ENCODE measurements around the gene FAM13A.
"Not testable (repeated sequence)": the region's sequence is repeated elsewhere in the genome, so short reads cannot be mapped to it uniquely, and the experiment has no call there.

Gene FAM13A

DNA sequence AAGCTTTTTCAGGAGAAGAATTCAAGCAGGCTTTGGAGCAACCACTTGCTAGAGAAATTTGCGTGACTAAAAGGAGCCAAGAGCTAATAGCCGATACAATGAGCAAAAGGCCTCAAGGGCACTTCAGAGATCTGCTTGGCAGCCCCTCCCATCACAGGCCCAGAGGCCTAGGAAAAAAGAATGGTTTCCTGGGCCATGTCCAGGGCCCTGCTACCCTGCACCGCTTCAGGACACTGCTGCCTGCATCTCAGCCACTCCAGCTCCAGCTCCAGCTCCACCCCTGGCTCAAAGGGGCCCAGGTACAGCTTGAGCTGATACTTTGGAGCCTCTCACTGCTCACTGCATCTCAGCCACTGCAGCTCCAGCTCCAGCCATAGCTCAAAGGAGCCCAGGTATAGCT, 98.9 kb downstream of the FAM13A start:
- DNase-seq (ENCODE audit: low read depth): no peak

DNA sequence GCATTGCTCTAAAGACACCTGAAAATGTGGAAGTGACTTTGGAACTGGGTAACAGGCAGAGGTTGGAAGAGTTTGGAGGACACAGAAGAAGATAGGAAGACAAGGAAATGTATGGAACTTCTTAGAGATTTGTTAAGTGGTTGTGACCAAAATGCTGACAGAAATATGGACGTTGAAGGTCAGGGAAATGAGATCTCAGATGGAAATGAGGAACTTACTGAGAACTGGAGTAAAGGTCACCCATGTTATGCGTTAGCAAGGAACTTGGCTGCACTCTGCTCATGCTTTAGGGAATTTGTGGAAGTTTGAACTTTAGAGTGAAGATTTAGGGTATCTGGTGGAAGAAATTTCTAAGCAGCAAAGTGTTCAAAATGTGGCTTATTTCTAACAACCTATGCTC, 99.4 kb downstream of the FAM13A start:
- no peak for DNase-seq (ENCODE audit: low read depth)

DNA sequence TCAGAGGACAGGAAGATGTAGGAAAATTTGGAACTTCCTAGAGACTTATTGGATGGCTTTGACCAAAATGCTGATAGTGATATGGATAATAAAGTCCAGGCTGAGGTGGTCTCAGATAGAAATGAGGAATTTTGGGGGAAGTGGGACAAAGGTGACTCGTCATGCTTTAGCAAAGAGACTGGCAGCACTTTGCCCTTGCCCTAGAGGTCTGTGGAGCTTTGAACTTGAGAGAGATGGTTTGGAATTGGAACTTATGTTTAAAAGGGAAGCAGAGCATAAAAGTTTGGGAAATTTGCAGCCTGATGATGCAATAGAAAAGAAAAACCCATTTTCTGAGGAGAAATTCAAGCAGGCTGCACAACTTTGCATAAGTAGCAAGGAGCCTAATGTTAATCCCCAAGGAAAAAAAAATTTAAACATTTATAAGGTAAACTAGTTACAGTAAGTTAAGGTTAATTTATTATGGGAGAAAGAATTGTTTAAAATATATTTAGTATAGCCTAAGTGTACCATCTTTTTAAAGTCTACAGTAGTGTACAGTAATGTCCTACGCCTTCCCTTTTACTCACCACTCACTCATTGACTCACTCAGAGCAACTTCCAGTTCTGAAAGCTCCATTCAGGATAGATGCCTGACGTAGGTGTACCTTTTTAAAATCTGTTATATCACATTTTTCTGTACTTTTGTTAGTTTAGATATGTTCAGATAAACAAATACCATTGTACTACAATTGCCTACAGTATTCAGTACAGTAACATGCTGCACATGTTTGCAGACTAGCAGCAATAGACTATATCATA, 101.2 kb downstream of the FAM13A start:
- DNase-seq (ENCODE audit: low read depth): no peak

DNA sequence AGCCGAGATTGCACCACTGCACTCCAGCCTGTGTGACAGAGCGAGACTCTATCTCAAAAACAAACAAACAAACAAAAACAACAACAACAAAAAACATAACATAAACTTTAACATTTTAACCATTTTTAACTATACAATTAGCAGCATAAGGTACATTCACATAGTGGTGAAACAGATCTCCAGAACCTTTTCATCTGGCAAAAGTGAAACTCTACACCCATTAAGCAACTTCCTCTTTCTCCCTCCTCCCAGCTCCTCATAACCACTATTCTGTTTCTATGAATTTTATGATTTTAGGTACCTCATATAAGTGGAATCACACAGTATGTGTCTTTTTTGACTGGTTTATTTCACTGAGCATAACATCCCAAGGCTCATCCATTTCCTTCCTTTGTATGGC, 103.6 kb downstream of the FAM13A start:
- no peak for DNase-seq (ENCODE audit: low read depth)

DNA sequence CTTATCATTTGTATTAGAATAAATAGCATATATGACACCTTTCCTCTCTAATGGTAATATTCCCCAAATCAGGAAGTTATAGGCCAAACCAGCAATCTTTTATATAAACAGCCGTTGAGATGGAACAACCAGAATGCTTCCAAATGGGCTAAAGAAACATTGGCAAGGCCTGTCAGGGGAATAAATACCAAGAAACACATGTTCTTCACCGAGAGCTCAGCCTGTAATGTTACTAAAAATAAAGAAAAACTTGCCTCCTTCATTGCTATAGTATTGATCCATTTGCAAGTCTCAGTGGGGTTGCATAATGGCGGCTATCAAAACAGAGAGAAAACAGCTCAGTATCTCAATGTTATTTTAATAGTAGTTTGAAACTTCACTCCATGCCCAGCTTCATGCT, 104.9 kb downstream of the FAM13A start:
- no peak for DNase-seq (ENCODE audit: low read depth)

DNA sequence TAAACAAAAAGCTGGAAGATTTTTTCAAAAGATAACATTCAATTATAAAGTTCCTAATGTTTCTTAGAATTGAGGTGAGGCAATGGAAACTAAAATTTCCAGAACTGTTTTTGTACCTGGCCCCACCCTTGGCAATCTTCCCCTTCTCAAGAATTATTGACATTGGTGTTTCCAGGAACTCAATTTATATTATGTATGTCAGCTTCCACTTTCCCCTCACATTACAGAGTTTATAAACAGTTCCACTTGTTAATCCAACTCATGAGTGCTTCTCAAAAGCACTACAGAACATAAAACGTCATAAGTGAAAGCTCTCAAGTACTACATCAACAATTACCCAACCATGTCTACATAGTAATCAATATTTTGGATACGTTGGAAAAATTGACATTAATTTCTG, 107.4 kb downstream of the FAM13A start:
- no peak for DNase-seq (ENCODE audit: low read depth)

DNA sequence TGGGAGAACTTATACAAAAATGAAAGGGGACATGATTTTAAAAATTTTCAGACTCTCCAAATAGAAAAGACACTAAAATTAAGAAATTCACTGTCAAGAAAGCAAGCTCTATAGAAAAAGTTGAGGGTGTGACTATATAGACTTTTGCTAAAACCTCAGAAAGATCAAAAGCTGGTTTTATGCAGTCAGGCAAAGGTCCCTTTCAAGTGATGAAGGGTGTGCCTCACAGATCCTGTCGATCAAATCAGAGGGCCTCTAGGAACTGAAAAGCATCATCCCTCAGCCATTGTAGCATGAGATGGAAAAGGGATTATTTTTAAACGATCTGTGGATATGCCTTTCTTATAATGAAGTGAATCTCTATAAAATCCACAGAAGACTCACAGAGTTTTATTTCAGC, 116.5 kb downstream of the FAM13A start:
- no peak for DNase-seq (ENCODE audit: low read depth)

DNA sequence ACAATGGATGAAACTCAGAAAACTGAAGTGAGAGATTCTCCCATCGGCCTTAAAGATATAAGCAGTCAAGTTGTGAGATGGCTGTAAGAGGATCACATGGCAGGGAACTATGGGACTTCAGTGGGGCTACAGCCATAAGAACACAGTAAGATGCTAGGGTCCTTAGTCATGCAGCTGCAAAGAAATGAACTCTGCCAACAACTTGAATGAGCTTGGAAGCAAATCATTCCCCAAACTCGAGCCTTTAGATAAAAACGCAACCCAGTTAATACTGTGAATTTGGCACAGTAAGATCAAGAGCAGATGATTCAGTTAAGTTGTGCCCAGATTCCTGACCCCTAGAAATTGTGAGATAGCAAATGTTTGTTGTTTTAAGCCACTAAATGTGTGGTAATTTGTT, 117.3 kb downstream of the FAM13A start:
- no peak for DNase-seq (ENCODE audit: low read depth)

DNA sequence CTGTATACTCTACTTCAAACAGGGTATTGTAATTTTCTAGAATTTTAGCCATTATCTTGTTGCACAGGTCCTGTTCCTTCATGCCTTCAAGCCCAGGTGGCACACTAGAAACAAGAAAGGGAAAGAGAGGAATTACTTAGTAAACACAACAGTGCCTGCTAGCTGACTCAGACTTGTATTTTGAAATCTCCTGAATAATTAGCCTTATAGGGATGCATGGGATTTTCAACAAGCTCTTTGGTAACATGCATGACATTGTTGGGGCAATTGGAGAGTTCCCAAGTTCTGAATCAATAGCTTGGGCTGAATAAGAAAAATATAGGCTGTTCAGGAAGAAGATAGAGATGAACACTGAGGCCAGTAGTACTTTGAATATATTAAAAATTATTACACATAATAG, 118.8 kb downstream of the FAM13A start:
- no peak for DNase-seq (ENCODE audit: low read depth)

DNA sequence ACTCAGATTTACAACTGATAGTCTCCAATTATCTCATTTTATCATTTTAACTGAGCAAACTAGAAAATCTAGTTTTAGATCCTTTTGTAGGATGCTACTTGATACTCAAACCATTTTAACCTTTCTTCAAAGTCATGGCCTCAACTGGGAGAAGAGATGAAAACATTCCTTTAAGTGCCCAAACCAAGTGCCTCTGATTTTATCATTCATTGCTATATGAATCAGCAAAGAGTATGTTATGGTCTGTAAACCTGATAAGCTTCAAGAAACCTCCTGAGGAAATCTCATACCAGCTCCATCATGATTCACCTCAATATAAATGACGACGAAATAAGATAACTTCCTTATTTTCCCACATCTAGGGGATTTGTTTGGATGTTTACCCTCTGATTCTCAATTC, 119.9 kb downstream of the FAM13A start:
- DNase-seq (ENCODE audit: low read depth): no peak

DNA sequence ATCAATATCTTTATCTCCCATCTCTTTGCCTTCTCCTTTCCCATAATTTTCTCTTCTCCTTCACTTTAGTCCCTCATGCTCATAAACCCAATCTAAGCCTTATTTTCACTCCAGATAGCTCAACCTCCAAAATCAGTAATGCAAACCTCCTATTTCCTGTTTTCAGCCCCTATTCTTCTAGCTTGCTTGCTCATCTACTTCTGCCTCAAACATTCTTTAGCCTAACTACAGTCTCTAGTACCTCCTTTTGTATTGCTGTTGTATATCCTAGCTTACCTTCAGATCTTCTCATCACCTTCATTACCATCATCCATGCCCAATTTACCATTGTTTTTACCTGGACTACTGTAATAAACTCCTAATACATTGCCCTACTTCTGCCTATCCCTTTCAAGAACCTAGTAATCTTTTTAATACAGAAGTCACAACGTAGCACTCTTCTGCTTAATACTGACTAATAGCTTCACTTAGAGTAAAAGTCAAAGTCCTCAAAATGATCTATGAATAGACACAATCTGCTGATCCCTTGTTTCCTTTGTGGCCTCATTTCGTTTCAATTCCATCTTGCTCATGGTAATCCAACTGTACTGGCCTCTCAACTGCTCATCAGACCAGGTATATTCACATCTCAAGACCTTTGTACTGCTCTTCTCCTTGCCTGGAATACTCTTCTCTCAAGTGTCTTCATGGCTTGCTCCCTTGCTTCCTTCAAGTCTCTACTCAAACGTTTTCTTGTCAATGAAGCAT, 123.4 kb downstream of the FAM13A start:
- DNase-seq (ENCODE audit: low read depth): no peak

DNA sequence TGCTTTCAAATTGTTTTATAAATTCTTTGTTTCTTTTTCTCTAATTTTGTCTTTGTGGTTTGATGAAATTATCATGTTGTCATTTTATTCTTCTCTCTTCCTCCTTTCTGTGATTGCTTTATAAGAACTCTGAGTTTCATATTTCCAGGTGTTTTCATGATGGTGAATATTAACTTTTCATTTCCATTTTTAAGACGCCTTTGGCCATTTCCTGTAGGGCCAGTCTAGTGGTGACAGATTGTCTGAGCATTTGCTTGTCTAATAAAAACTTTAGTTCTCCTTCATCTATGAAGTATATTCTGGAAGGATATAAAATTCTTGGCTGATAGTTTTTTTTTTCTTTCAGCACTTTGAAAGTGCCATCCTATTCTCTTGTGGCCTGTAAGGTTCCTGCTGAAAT, 128.1 kb downstream of the FAM13A start:
- DNase-seq (ENCODE audit: low read depth): no peak

DNA sequence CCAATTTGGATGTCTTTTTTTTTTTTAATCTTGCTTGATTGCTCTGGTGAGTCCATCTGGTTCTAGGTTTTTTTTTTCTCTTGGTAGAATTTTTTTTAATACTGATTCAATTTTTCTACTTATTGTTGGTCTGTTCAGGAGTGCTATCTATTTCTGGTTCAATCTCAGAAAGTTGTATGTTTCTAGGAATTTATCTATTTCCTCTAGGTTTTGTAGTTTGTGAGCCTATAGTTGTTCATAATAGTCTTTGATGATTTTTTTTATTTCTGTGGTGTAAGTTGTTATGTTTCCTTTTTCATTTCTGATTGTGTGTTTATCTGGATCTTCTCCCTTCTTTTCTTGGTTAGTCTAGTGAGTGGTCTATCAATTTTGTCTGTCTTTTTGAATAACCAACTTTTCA, 129.6 kb downstream of the FAM13A start:
- no peak for DNase-seq (ENCODE audit: low read depth)

DNA sequence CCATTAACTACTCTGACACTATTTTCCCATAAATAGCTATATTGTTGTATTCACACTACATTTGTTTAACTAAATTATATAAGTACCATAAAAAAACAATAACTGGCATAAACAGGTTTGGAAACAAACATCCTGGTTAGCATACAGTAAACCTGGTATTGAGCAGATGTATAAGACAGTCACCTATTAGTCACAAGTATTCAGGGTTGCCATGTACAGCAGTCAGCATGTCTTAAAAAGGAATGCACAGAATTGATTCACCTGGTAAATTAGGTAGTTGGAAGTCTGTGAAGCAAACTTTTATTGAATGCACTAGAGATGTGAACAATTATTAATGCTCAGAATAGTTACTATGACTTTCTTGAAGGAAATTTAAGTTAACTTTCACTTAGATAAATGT, 137.9 kb downstream of the FAM13A start:
- DNase-seq (ENCODE audit: low read depth): no peak

DNA sequence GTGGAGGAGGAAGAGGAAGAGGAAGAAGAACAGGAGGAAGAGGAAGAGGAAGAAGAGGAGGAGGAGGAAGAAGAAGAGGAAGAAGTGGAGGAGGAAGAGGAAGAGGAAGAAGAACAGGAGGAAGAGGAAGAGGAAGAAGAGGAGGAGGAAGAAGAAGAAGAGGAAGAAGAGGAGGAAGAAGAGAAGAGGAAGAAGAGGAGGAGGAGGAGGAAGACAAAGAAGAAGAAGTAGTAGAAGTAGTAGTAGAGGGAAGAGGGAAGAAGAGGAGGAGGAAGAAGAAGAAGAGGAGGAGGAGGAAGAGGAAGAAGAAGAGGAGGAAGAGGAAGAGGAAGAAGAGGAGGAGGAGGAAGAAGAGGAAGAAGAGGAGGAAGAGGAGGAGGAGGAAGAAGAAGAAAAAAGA, 143.8 kb downstream of the FAM13A start:
- not testable (repeated sequence) for DNase-seq (ENCODE audit: low read depth)

DNA sequence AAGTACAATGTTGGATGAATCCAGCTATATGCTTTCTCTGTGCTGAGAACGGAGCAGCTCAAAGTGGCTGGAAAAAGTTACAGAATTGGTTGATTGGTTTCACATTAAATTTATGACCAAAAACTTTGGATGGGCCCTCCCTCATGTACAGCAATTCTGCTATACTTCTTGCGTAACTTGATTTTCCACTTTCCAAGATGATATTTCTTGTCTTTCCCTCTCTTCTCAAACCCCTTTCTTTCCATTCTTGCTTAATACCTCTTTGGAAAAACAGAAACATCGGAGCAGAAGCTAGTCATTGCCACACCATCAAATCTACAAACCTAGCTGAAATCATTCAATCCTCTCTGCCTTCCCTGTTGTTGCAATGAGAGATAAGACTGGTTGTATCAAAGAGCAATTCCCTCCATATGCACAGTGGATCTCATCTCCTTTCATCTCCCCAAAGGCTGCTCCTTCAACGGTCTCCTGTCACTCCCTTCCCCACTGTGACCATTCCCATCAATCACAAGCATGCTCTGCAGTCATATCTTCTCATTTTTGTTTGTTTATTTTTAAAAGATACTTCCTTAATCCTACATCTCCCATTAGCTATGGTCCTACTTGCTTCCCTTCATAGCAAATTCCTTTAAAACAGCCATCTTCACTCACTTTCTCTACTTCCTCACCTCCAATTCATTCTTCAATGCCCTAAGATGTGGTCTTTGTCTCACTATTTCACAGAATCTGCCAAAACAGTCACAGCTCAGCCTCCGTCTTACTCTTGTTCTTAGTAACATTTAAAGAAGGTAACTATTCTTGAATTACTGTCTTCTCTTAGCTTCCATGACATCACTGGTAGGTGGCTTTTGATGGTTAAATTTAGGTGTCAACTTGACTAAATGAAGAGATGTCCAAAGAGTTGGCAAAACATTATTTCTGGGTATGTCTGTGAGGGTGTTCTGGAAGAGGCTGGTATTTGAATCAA, 145.5 kb downstream of the FAM13A start:
- no peak for DNase-seq (ENCODE audit: low read depth)

DNA sequence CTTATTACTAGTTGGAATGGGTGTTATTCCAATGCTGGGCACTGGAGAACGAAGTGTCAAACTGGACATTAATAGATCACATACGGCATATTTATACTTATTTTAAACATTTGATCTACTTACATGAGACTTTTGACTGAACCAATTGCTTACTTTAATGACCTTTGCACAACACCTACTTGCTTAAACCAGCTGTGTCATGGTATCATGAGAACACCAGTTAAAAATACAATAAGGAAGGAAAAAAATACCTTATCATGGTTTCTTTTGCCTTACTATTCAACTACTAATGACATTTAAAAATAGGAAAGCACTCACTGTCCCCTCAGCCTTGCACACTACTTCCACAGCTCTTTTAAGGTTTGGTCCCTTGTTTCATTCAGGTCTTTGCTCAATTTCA, 146.9 kb downstream of the FAM13A start:
- no peak for DNase-seq (ENCODE audit: low read depth)

DNA sequence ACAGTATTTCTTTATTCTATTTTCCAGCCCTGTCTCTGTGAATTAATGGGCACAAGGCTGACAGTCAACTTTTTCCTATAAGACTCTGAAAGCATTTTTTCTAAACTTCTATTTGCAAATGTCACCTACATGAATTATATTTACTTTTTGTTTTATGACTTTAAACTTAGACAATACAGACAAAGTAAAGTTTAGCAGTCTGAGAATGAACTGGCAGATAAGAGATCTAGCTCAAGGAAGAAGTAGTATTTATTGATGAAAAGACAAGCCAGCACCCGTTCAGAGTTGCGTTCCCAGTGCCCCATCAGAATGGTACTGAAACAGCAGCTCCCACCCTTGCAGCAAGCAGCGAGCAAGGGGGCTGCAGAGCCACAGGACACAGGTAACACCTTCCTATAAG, 148.5 kb downstream of the FAM13A start:
- DNase-seq (ENCODE audit: low read depth): no peak

DNA sequence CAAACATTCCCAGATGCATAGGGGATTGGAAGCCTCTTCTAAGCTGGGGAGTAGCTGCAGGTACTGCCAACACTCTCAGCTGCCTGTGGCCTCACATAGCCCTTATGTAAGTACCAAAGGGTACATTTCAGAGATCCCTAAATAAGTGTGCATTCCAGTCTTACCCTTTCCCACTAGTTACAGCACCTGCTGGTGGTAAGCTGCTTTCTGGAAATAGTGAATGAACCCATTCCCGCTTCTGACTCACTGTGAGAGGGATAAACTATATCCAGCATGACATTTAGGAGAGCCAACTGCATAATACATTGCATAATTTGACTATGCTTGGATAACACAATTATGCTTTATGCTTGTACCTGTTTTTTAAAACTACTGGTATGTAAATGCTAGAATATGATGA, 149.0 kb downstream of the FAM13A start:
- no peak for DNase-seq (ENCODE audit: low read depth)

DNA sequence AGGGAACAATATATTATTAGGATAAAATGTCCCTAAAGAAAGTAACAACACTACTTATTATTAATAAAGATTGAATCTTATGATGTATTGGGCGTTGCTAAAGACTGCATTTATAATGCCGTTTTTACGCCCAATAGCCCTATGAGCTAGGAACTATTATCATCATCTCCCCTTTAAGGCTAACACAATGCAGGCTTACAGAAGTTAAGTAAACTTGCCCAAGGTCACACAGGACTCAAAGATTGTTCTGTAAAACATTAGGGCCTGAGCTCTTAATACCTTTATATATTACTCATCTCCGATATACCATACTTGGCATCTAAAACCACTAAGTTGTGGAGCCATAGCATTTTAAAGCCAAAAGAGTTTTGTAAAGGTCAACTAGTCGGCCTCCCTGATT, 149.5 kb downstream of the FAM13A start:
- DNase-seq (ENCODE audit: low read depth): no peak

DNA sequence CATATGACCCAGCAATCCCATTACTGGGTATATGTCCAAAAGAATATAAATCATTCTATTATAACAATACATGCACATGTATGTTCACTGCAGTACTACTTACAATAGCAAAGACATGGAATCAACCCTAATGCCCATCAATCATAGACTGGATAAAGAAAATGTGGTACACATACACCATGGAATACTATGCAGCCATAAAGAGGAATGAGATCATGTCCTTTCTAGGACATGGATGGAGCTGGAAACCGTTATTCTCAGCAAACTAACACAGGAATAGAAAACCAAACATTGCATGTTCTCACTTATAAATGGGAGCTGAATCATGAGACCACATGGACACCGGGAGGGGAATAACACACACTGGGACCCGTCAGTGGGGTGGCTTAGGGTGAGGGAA, 152.7 kb downstream of the FAM13A start:
- not testable (repeated sequence) for DNase-seq (ENCODE audit: low read depth)

DNA sequence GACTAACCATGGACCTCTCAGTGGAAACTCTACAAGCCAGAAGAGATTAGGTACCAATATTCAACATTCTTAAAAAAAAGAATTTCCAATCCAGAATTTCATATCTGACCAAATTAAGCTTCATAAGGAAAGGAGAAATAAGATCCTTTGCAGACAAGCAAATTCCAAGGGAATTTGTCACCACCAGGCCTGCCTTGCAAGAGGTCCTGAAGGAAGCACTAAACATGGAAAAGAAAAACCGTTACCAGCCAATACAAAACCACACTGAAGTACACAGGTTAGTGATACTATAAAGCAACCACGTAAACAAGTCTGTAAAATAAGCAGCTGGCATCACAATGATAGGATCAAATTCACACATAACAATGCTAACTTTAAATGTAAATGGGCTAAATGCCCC, 156.6 kb downstream of the FAM13A start:
- DNase-seq (ENCODE audit: low read depth): no peak

DNA sequence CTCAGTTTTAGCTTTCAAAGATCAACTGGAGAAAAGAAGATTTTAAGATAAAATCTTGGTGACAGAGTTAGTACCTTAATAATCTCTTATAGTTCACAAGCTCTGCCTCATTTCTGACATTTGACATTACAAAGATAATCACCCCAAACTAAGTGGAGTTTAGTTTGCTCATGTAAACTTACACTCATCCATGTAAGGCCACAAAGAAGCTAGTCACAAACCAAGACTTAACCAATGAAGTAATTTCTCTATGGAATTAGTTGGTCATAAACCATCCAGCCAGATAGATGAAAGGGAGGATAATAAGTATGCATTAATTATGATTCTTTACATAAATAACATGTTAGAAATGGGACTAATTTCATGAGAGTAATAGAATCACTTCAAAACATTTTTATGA, 159.2 kb downstream of the FAM13A start:
- no peak for DNase-seq (ENCODE audit: low read depth)

Measured in CMK (cell line).